Endothelial cell of umbilical vein (primary cell): Measurements from ENCODE around the gene EPN2. TPM values are rescaled to one million over a fixed set of nuclear protein-coding genes. Genes with fewer than 3 reads are reported as not detected.

Experiments used
- BruUV-seq: library from RNA; stranded (reverse); fragments of 400-500 nt; replicated peaks from 2 replicates; lab custom pipeline; 2021; lab: Mats Ljungman, UMichigan
- CTCF ChIA-PET: fragments of 300-600, 350-600 bp; sonication (Branson Sonifier 250); formaldehyde crosslinking; loops from one replicate; lab custom pipeline; 2021; ENCODE audit warnings: antibody characterized with exemption, inconsistent platforms; lab: Charles Lee
- POLR2A ChIA-PET: fragments of 300-600, 350-600 bp; sonication (Branson Sonifier 250); formaldehyde crosslinking; loops from one replicate; lab custom pipeline; 2021; ENCODE audit warnings: antibody characterized with exemption, inconsistent platforms; lab: Charles Lee
- DNase-seq: peaks from one replicate; pipeline ENCODE4 v3.0.0-alpha.2; 2011; ENCODE audit warnings: low read depth, low spot score
- FAIRE-seq: peaks from 2 replicates; lab custom pipeline; 2011; peaks lifted over from hg19 to GRCh38; lab: Jason Lieb, UNC
- H2AFZ ChIP-seq: 2 replicates; pipeline ENCODE4 v1.6.0; 2012; ENCODE audit warnings: low read depth, low read length, control low read depth, inconsistent platforms
- H3K27ac ChIP-seq: 2 replicates; pipeline ENCODE4 v1.5.1; 2011; ENCODE audit warnings: low read depth, mild to moderate bottlenecking, control low read depth, low read length, moderate library complexity; ENCODE audit not compliant: insufficient read depth
- H3K27me3 ChIP-seq, 2 experiments: 2 replicates each; pipeline versions ENCODE4 v1.6.0 to v1.6.1; 2011; ENCODE audit warnings: low read length in 2 of 2, mixed read lengths in 1 of 2; ENCODE audit not compliant: control insufficient read depth in 2 of 2, insufficient read depth in 2 of 2
- H3K36me3 ChIP-seq, 2 experiments: 2 replicates in 1 of 2; 3 replicates in 1 of 2; pipeline ENCODE4 v1.5.1; 2011; ENCODE audit warnings: low read length in 2 of 2, mild to moderate bottlenecking in 1 of 2, moderate library complexity in 1 of 2; ENCODE audit not compliant: control insufficient read depth in 2 of 2, insufficient read depth in 2 of 2; ENCODE audit errors: extremely low read depth in 1 of 2
- H3K4me1 ChIP-seq: 3 replicates; pipeline ENCODE4 v1.5.1; 2011; ENCODE audit warnings: mild to moderate bottlenecking, low read length; ENCODE audit not compliant: control insufficient read depth, insufficient read depth; ENCODE audit errors: extremely low read depth
- H3K4me2 ChIP-seq: 2 replicates; pipeline ENCODE4 v1.6.1; 2011; ENCODE audit warnings: low read length, control low read depth, mixed read lengths; ENCODE audit not compliant: insufficient read depth
- H3K4me3 ChIP-seq, 3 experiments: fragments of 200-600 bp in 1 of 3; sonication (generic), shearing (Covaris generic) in 1 of 3; replicated peaks in 1 of 3; 2 replicates each; pipeline ENCODE4 v1.5.1; 2011 to 2016; ENCODE audit warnings: control low read depth in 3 of 3, low read length in 3 of 3, mild to moderate bottlenecking in 2 of 3, inconsistent platforms in 1 of 3, low read depth in 1 of 3, moderate library complexity in 1 of 3; ENCODE audit not compliant: insufficient read depth in 1 of 3
- H3K79me2 ChIP-seq: 2 replicates; pipeline ENCODE4 v1.6.0; 2012; ENCODE audit warnings: low read length, inconsistent platforms; ENCODE audit not compliant: control insufficient read depth, insufficient read depth
- H3K9ac ChIP-seq: replicated peaks from 2 replicates; pipeline ENCODE3; 2011; ENCODE audit warnings: low read length, control low read depth; ENCODE audit not compliant: insufficient read depth; ENCODE audit errors: extremely low read depth
- H3K9me1 ChIP-seq: replicated peaks from 3 replicates; pipeline ENCODE4 v1.6.0; 2011; ENCODE audit warnings: mild to moderate bottlenecking, low read length; ENCODE audit not compliant: control insufficient read depth, insufficient read depth; ENCODE audit errors: extremely low read depth
- H3K9me3 ChIP-seq: replicated peaks from 2 replicates; pipeline ENCODE4 v1.5.1; 2012; ENCODE audit warnings: low read length, inconsistent platforms; ENCODE audit not compliant: control insufficient read depth, insufficient read depth
- H4K20me1 ChIP-seq: replicated peaks from 2 replicates; pipeline ENCODE3; 2011; ENCODE audit warnings: mild to moderate bottlenecking, low read length; ENCODE audit not compliant: control insufficient read depth, insufficient read depth; ENCODE audit errors: extremely low read depth
- GATA2 ChIP-seq: IDR thresholded peaks from 2 replicates; pipeline ENCODE4 v1.7.0; 2011; ENCODE audit warnings: low read depth, mild to moderate bottlenecking, moderate library complexity, mixed read lengths, low read length; ENCODE audit not compliant: insufficient read length, insufficient read depth
- JUN ChIP-seq: IDR thresholded peaks from 2 replicates; pipeline ENCODE4 v1.6.1; 2011; ENCODE audit warnings: borderline replicate concordance, low read depth; ENCODE audit not compliant: insufficient read length, insufficient read depth
- POLR2A ChIP-seq: IDR thresholded peaks from 2 replicates; pipeline ENCODE4 v1.6.1; 2012; ENCODE audit warnings: low read depth, mild to moderate bottlenecking, control low read depth, low read length
- POLR2AphosphoS5 ChIP-seq: IDR thresholded peaks from 2 replicates; pipeline ENCODE4 v1.6.1; 2012; ENCODE audit warnings: low read depth, mild to moderate bottlenecking, control low read depth, low read length, moderate library complexity; ENCODE audit not compliant: insufficient read depth
- dilution Hi-C: fragments of 300-500 bp; cut with MboI; formaldehyde crosslinking; loops from one replicate; pipeline ENCODE4 v1.15.0; 2019; ENCODE audit warnings: low sequenced_read_pairs; ENCODE audit not compliant: extremely low pct_ligation_motif_present
- intact Hi-C: fragments of 100-400 bp; cut with micrococcal nuclease; formaldehyde crosslinking; loops from one replicate; pipeline ENCODE4 v1.10.0; 2022
- polyA plus RNA-seq, 4 experiments: library from polyadenylated mRNA; depleted of rRNA in 3 of 4; stranded (reverse) in 3 of 4; unstranded in 1 of 4; fragments of >200 nt; gene quantifications; 2 replicates each; pipeline versions ENCODE4 v1.2.1 to v1.2.3, GENCODE V29; 2011 to 2012; ENCODE audit warnings: missing spikeins in 1 of 4
- total RNA-seq: library from RNA; stranded (reverse); gene quantifications from 2 replicates; pipeline ENCODE4 v1.2.3, GENCODE V29; 2021
- TF ChIP-seq, protein P1 (sequence below): IDR thresholded peaks from 2 replicates; pipeline ENCODE4 v1.6.1; 2011; ENCODE audit not compliant: insufficient read depth, insufficient read length

EPN2 gene
- total and polyA plus RNA-seq, 2 donors (not counting 3 experiments of a cell fraction or from before 2014, with no cell fraction given): 40.3 to 70.5 TPM

DNA sequence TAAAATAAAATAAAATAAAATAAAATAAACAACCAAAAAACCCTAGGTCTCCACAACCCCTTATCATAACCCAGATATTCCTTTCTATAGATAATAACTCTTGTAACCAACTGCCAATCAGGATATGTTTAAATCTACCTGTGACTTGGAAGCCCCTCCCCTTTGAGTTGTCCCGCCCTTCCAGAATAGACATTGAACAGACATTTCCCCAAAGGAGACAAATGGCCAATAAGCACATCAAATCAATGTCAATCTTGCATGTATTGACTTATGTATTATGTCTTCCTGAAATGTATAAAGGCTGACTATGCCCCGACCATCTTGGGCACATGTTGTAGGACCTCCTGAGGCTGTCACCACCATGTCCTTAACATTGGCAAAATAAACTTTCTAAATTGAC is 139.6 kb downstream of the EPN2 start:
- peak overlapping the region; percentile 59 for H3K27ac ChIP-seq
- H3K4me3 ChIP-seq: peak overlapping the region; percentile 72 to 94 (median 73)
- peaks cover 7 to 9% of the 10 kb centered on the region in 2 experiments for H3K36me3 ChIP-seq
- H3K79me2 ChIP-seq: peaks cover 15% of the 10 kb centered on the region
- peaks cover 7% of the 10 kb centered on the region for H3K4me1 ChIP-seq
- no peaks in the 10 kb centered on the region for H3K9me3 ChIP-seq
- peak; percentile 15 for DNase-seq
- dilution Hi-C loops (no loop called here), intact Hi-C loops (loop anchor here (5.0 kb wide), 2 partner anchors 70 to 130 kb away; no protein-coding TSS in a partner anchor)
- ChIA-PET POLR2A (interaction anchor here (1.8 kb wide), 1 partner anchor 14 kb away, joined by 15 read pairs; the partner anchor contains the start of gene B9D1), CTCF (interaction anchor here (1.5 to 2.8 kb wide), 3 partner anchors 8 to 386 kb away, joined by 7 to 62 read pairs (median 15); partner anchors contain the start of gene B9D1)
- no TSS peak for BruUV-seq
- FAIRE-seq: peak; percentile 47
- H3K9ac ChIP-seq: peak overlapping the region; percentile 80
- peak overlapping the region; percentile 97 for H3K4me2 ChIP-seq
- no peaks in the 10 kb centered on the region for H4K20me1 ChIP-seq
- H3K27me3 ChIP-seq: no peaks in the 10 kb centered on the region
- TF ChIP-seq GATA2: no peak
- no peak for TF ChIP-seq JUN
- TF ChIP-seq, protein P1, sequence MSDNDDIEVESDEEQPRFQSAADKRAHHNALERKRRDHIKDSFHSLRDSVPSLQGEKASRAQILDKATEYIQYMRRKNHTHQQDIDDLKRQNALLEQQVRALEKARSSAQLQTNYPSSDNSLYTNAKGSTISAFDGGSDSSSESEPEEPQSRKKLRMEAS: no peak
- no peak for TF ChIP-seq POLR2AphosphoS5
- TF ChIP-seq POLR2A: no peak
- H2AFZ ChIP-seq: no peak overlapping the region
- no peaks in the 10 kb centered on the region for H3K9me1 ChIP-seq
